Measurements from ENCODE around the gene CCDC92.

The CCDC92 gene

GRCh38 chr12:124019115-124019514, 46.5 kb upstream of the CCDC92 start:
- TF ChIP-seq, protein P1, sequence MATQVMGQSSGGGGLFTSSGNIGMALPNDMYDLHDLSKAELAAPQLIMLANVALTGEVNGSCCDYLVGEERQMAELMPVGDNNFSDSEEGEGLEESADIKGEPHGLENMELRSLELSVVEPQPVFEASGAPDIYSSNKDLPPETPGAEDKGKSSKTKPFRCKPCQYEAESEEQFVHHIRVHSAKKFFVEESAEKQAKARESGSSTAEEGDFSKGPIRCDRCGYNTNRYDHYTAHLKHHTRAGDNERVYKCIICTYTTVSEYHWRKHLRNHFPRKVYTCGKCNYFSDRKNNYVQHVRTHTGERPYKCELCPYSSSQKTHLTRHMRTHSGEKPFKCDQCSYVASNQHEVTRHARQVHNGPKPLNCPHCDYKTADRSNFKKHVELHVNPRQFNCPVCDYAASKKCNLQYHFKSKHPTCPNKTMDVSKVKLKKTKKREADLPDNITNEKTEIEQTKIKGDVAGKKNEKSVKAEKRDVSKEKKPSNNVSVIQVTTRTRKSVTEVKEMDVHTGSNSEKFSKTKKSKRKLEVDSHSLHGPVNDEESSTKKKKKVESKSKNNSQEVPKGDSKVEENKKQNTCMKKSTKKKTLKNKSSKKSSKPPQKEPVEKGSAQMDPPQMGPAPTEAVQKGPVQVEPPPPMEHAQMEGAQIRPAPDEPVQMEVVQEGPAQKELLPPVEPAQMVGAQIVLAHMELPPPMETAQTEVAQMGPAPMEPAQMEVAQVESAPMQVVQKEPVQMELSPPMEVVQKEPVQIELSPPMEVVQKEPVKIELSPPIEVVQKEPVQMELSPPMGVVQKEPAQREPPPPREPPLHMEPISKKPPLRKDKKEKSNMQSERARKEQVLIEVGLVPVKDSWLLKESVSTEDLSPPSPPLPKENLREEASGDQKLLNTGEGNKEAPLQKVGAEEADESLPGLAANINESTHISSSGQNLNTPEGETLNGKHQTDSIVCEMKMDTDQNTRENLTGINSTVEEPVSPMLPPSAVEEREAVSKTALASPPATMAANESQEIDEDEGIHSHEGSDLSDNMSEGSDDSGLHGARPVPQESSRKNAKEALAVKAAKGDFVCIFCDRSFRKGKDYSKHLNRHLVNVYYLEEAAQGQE (IDR thresholded peaks at IDR 0.05; ENCODE audit: insufficient read depth in 1 of 2, low read depth in 2 of 2, low read length in 2 of 2), result no peak
- TF ChIP-seq POLR2AphosphoS5 (IDR thresholded peaks at IDR 0.05; ENCODE audit: low read depth, low read length) (no peak), TAF1 (IDR thresholded peaks at IDR 0.05; ENCODE audit: borderline replicate concordance, insufficient read depth, low read length) (no peak), FOXP2 (optimal IDR thresholded peaks at IDR 0.05; ENCODE audit: borderline replicate concordance, extremely low read depth, extremely low read length, insufficient read depth) (no peak), SIN3A (IDR thresholded peaks at IDR 0.05; ENCODE audit: borderline replicate concordance, insufficient read depth, low read length) (no peak)

DNA sequence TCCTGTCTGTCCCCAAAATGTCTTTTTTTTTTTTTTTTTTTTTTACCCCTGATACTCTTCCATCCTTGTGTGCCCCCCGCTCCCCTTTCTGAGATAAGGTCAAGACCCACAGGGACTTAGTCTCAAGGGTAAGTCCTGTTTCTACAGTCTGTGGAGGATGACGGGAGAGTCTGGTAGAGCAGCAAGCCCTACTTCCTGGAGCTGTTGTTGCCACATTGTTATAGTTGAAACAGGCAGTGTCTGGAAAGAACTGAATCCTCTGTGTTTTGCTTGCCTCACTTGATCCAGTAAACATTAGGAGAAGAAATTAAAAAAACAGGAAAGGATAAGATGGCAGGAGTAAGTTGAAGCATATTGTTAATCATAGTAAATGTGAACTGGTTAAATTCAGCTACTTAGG, 45.9 kb upstream of the CCDC92 start:
- TF ChIP-seq FOXP2 (optimal IDR thresholded peaks at IDR 0.05; ENCODE audit: borderline replicate concordance, extremely low read depth, extremely low read length, insufficient read depth), result no peak
- no peak for TF ChIP-seq SIN3A (IDR thresholded peaks at IDR 0.05; ENCODE audit: borderline replicate concordance, insufficient read depth, low read length)
- no peak for TF ChIP-seq POLR2AphosphoS5 (IDR thresholded peaks at IDR 0.05; ENCODE audit: low read depth, low read length)
- TF ChIP-seq, protein P1 (IDR thresholded peaks at IDR 0.05; ENCODE audit: insufficient read depth in 1 of 2, low read depth in 2 of 2, low read length in 2 of 2), result no peak
- no peak for TF ChIP-seq TAF1 (IDR thresholded peaks at IDR 0.05; ENCODE audit: borderline replicate concordance, insufficient read depth, low read length)

DNA sequence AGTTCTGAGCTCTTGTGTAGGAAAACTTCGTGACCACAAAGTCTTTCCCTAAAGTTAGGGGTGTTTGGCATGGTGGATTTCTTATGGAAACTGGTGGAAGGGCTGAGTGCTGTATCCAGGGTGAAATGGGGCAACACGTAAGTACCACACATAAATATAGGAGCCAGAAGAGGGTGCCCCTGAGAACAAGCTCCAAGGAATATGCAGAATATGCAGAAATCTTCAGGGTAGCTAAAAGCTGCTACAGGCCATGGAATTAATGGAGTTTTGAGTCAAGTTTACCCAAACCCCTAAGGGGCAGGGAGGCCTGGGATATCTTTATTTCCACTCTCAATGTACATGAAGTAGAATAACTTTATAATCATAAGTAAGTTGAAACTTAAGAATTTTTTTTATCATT, 44.4 kb upstream of the CCDC92 start:
- TF ChIP-seq, protein P1 (IDR thresholded peaks at IDR 0.05; ENCODE audit: insufficient read depth in 1 of 2, low read depth in 2 of 2, low read length in 2 of 2), result no peak
- no peak for TF ChIP-seq TAF1 (IDR thresholded peaks at IDR 0.05; ENCODE audit: borderline replicate concordance, insufficient read depth, low read length)
- TF ChIP-seq POLR2AphosphoS5 (IDR thresholded peaks at IDR 0.05; ENCODE audit: low read depth, low read length), result no peak
- no peak for TF ChIP-seq SIN3A (IDR thresholded peaks at IDR 0.05; ENCODE audit: borderline replicate concordance, insufficient read depth, low read length)
- no peak for TF ChIP-seq FOXP2 (optimal IDR thresholded peaks at IDR 0.05; ENCODE audit: borderline replicate concordance, extremely low read depth, extremely low read length, insufficient read depth)

GRCh38 chr12:124015494-124016461, 43.1 kb upstream of the CCDC92 start:
- TF ChIP-seq, protein P1 (IDR thresholded peaks at IDR 0.05; ENCODE audit: insufficient read depth in 1 of 2, low read depth in 2 of 2, low read length in 2 of 2), result no peak
- TF ChIP-seq TAF1 (IDR thresholded peaks at IDR 0.05; ENCODE audit: borderline replicate concordance, insufficient read depth, low read length) (no peak), SIN3A (IDR thresholded peaks at IDR 0.05; ENCODE audit: borderline replicate concordance, insufficient read depth, low read length) (no peak), FOXP2 (optimal IDR thresholded peaks at IDR 0.05; ENCODE audit: borderline replicate concordance, extremely low read depth, extremely low read length, insufficient read depth) (no peak), POLR2AphosphoS5 (IDR thresholded peaks at IDR 0.05; ENCODE audit: low read depth, low read length) (no peak)

Measured in PFSK-1 (cell line).